H1 (cell line): Measurements from ENCODE around the gene NAXD. TPM values are rescaled to one million over a fixed set of nuclear protein-coding genes. Genes with fewer than 3 reads are reported as not detected.

Experiments used
- KDM5A ChIP-seq: fragments of 200-600 bp; IDR thresholded peaks from 2 replicates; pipeline ENCODE4 v1.7.1; 2012; ENCODE audit warnings: mild to moderate bottlenecking, low read length, inconsistent platforms, mixed read lengths
- RNF2 ChIP-seq: fragments of 200-900, 300-1000 bp; sonication (generic); IDR thresholded peaks from 2 replicates; pipeline ENCODE4 v1.7.1; 2016; ENCODE audit warnings: borderline replicate concordance, low read depth, mild to moderate bottlenecking, antibody characterized with exemption, low read length; ENCODE audit not compliant: poor library complexity, severe bottlenecking; ENCODE audit errors: missing control alignments
- polyA plus RNA-seq, 7 experiments: library from polyadenylated mRNA; depleted of rRNA in 3 of 7; stranded (reverse) in 5 of 7; unstranded in 2 of 7; fragments of >200 nt in 5 of 7; fragments of 200-250 nt in 2 of 7; gene quantifications; 1 replicate in 5 of 7; 2 replicates in 1 of 7; 4 replicates in 1 of 7; pipeline versions ENCODE4 v1.2.1 to v1.2.3, GENCODE V29; 2011 to 2013; ENCODE audit warnings: missing spikeins in 2 of 7, mixed read lengths in 2 of 7
- total RNA-seq: library from RNA; stranded (reverse); fragmentation: NEBNext Ultra II Directional; extraction: Animal tissue kit (Norgen Biotek cat#: 25700); gene quantifications from 2 replicates; pipeline ENCODE4 v1.2.1, GENCODE V29; 2021

The NAXD gene
- total and polyA plus RNA-seq, 2 of the 8 experiments (the other 6 are each of a cell fraction or from before 2014, with no cell fraction given), result 25.4 to 35.5 TPM

DNA sequence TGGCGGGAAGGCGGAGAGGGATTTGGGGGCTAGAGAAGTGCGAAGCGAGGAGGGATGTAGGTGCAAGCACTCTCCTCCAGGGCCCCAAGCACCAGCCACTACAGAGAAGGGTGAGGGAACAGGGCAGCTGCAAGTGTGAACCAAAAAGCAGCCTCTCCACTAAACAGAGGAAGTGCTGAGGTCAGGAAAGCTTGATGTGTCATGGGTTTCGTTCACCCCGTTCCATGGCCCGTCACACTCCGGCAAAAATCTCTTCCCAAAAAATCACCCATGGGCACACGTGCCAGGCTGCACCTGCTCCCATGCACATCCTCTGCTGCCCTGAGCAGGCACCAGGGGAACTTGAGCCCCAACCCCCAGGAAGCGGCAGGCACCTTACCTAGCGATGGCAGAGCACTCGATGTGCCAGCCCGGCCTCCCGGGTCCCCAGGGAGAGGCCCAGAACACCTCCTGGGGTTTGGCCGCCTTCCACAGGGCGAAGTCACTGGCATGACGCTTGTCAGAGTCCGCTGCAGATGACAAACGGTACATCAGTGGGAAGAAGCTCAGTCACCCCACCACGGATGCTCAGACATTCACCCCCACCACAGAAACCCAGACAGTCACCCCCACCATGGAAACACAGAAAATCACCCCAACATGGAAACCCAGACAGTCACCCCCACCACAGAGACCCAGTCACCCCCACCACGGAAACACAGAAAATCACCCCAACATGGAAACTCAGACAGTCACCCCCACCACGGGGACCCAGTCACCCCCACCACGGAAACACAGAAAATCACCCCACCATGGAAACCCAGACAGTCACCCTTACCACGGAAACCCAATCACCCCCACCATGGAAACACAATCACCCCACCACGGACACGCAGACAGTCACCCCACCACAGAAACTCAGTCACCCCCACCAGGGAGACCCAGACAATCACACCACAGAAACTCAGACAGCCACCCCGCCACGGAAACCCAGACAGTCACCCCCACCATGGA lies 61.5 kb downstream of the NAXD start (continued):
- TF ChIP-seq KDM5A (no peak), RNF2 (no peak)
